Midbrain (tissue), 1 donor: ENCODE results near the gene KIF5A.

Source experiments
- DNase-seq: peaks from one replicate; lab custom pipeline; 2025; lab: John Stamatoyannopoulos, UW

The KIF5A gene

GRCh38 chr12:57520053-57520818, 29.6 kb upstream of the KIF5A start, which contains the start of gene DDIT3:
TSS of gene DDIT3 (minus strand) at chr12:57520514. CDS start at chr12:57517406, 3,108 bp downstream.
- DNase-seq, result peak; percentile 99

GRCh38 chr12:57521525-57522010, 28.3 kb upstream of the KIF5A start:
- DNase-seq, result peak; percentile 66

- DNase-seq, result peak; percentile 90
Observed at GRCh38 chr12:57522011-57522886, 27.6 kb upstream of the KIF5A start, which contains the start of gene MBD6. TSS of gene MBD6 (plus strand) at chr12:57522824. CDS start at chr12:57524304, 1,480 bp downstream.

- DNase-seq, result peak; percentile 38
Observed at GRCh38 chr12:57522887-57523705, 26.7 kb upstream of the KIF5A start.

GRCh38 chr12:57523706-57524614, 25.9 kb upstream of the KIF5A start:
- no peak for DNase-seq

GRCh38 chr12:57524814-57525614, 24.8 kb upstream of the KIF5A start:
- no peak for DNase-seq

- DNase-seq, result no peak
Observed at GRCh38 chr12:57525615-57526383, 24.0 kb upstream of the KIF5A start.

GRCh38 chr12:57526477-57527126, 23.2 kb upstream of the KIF5A start:
- DNase-seq, result no peak

GRCh38 chr12:57527184-57527583, 22.7 kb upstream of the KIF5A start:
- no peak for DNase-seq

- DNase-seq, result no peak
Observed at GRCh38 chr12:57528176-57528575, 21.7 kb upstream of the KIF5A start.

GRCh38 chr12:57528831-57529555, 20.9 kb upstream of the KIF5A start:
- DNase-seq, result no peak

- DNase-seq, result no peak
Observed at GRCh38 chr12:57529831-57530230, 20.0 kb upstream of the KIF5A start.

GRCh38 chr12:57530396-57531142, 19.3 kb upstream of the KIF5A start:
- DNase-seq, result no peak

GRCh38 chr12:57531836-57532235, 18.0 kb upstream of the KIF5A start:
- no peak for DNase-seq

GRCh38 chr12:57533108-57533507, 16.7 kb upstream of the KIF5A start:
- DNase-seq, result no peak

- no peak for DNase-seq
Observed at GRCh38 chr12:57534250-57534649, 15.6 kb upstream of the KIF5A start.

- DNase-seq, result no peak
Observed at GRCh38 chr12:57534991-57535543, 14.8 kb upstream of the KIF5A start.
